ENCODE measurements around the gene KCNH1.
"Not testable (repeated sequence)": the region's sequence is repeated elsewhere in the genome, so short reads cannot be mapped to it uniquely, and the experiment has no call there.

Gene KCNH1

DNA sequence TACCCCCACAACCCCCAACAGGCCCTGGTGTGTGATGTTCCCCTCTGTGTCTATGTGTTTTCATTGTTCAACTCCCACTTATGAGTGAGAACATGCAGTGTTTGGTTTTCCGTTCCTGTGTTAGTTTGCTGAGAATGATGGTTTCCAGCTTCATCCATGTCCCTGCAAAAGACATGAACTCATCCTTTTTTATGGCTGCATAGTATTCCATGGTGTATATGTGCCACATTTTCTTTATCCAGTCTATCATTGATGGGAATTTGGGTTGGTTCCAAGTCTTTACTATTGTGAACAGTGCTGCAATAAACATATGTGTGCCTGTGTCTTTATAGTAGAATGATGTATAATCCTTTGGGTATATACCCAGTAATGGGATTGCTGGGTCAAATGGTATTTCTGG is 122.8 kb downstream of the KCNH1 start:
- not testable (repeated sequence) for DNase-seq (ENCODE audit: low read depth, low spot score)

DNA sequence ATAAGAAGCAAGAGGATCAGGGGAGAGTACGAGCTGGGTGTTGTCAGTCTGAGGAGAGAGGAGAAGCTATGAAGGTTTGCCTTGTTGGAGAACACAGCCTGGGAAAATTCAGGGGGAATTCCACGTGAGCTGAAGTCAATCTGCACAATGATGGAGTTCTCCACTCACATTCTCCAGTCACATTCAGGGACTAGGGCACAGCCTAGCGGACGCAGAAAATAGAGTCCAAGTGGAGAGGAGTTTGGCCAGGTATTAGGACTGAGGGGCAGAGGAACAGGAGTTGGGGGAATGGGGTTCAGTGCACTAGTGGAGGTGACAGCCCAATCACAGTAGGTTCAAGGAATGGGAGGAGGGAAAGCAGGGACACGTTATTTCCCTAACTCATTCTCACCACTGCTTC is 124.0 kb downstream of the KCNH1 start:
- no peak for DNase-seq (ENCODE audit: low read depth, low spot score)

DNA sequence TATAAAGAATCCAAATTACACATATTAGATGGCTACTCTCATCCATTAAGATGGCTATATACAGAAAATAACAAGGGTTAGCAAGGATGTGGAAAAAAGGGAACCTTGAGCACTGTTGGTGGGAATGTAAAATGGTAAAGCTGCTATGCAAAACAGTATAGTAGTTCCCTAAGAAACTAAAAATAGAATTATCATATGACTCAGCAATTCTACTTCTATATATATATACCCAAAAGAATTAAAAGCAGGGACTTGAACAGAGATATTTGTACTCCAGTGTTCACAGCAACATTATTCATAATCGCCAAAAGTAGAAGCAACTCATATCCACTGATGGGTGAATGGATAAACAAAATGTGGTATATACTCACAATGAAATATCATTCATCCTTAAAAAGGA is 126.1 kb downstream of the KCNH1 start:
- no peak for DNase-seq (ENCODE audit: low read depth, low spot score)

DNA sequence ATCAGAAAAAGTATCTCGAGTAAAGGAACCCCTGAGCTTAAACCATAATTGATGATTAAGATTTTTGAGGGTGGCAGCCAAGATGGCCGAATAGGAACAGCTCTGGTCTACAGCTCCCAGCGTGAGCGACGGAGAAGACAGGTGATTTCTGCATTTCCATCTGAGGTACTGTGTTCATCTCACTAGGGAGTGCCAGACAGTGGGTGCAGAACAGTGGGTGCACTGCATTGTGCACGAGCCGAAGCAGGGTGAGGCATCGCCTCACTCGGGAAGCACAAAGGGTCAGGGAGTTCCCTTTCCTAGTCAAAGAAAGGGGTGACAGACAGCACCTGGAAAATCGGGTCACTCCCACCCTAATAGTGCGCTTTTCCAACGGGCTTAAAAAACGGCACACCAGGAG is 138.0 kb downstream of the KCNH1 start:
- not testable (repeated sequence) for DNase-seq (ENCODE audit: low read depth, low spot score)

DNA sequence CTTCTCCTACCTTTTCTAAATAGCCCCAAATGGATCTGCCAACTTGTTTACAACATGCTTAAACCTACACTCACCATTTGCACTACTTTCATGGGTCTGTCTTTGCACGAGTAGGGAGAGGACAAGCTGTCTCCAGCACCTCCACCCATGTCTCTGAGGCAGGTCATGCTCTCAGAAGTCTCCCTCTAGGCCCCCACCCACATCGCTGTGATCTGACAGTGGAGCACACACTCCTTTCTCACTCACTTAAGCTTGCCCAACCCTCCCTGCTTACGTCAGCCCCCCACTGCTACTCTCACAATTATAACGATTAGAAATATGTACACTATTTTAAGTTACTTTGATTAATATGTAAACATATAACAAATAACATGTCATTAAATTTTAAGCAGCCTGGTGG is 141.1 kb downstream of the KCNH1 start:
- DNase-seq (ENCODE audit: low read depth, low spot score) = no peak

DNA sequence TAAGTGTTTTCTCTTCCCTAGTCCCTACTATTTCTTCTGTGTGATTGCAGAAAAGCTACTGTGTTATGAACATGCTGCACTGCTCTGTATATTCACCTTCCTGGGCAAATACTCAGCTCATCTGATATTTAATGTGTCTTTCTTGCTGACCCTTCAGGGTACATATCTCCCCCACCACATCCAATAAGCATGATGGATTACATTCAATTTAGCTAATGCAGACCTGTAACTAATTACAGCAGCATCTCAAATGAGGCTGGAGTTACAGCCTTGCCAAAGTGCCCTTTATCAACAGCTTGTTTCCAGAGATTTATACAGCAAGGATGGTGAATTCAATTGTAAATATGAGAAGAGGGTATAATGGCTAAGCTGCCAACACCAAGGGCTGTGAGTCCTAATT is 144.0 kb downstream of the KCNH1 start:
- DNase-seq (ENCODE audit: low read depth, low spot score) = no peak

DNA sequence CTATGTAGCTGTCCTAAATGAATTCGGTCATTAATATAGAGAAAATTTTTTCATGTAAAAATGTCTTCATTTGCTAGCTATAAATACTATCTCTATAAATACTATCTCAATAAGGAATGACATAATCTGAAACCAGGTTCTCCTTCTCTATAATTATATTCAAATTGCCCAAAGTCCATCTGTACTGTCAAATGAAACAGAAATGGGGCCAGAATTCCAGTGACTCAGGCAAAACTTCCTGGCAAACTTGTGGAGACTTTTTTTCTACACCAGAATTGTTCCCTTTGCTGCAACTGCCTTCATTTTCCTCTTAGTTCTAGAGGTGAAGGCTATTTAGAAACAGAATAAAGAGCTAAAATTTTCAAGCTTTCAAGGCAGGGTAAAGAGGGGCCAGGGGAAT is 152.5 kb downstream of the KCNH1 start:
- no peak for DNase-seq (ENCODE audit: low read depth, low spot score)

DNA sequence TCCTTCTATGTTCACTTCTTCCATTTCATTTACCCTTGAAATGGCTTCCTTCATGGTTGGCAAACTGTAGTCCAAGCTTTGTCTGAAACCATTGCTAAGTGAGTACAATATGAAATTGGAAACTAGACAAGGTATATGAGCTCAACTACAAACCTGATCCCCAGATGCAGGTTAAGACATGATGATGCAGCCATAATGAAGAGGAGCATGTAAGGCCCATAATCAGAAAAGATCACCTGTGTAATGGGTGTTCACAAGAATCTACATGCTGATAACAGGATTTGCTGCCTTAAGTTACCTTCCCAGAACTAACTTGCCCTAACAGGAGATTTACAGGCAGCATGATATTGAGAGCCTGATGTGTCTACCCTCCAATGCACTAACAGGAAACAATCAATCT is 153.9 kb downstream of the KCNH1 start:
- no peak for DNase-seq (ENCODE audit: low read depth, low spot score)

DNA sequence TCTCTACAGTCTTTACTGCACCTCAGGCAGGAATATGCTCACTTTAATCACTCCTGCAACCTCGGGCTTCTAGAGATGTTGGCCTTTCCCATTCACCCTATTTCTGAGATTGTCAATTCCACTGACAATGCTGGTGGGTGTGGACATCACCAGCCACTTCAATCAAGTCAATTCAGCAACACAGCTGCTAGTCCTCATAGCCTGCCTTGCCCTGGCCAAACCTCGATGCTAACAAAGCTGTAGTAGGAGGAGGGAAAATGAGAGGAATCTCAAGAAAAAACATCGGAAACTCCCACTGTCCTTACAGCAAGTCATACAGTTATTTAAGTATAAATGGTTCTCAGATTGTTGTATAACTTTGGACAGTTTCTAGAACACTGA is 155.0 kb downstream of the KCNH1 start:
- no peak for DNase-seq (ENCODE audit: low read depth, low spot score)

DNA sequence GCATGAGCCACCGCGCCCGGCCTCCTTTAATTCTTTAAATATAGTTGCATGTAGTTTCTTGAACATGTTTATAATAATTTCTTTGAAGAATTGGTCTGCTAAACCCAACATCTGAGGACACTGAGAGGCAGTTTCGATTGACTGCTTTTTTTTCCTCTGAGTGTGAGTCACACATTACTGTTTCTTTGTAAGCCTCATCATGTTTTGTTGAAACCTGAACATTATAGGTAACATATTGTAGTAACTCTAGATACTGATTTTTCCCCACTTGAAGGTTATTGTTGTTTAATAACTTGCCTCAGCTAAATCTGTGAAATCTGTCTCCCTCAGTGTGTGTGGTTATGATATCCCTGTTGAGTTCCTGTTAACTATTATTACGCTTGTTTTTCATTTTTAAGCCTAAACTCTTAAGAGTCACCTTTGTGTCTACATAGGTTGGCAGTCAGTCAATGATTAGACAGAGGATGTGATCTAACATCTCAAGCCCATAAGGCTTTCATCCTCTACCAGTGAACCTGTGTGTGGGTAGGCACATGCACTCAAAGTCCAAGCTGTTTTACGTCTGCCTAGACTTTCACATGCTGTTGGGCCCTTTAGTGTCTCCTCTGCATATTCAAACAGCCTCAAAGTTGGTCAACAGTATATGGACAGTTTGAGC is 155.5 kb downstream of the KCNH1 start:
- no peak for DNase-seq (ENCODE audit: low read depth, low spot score)

DNA sequence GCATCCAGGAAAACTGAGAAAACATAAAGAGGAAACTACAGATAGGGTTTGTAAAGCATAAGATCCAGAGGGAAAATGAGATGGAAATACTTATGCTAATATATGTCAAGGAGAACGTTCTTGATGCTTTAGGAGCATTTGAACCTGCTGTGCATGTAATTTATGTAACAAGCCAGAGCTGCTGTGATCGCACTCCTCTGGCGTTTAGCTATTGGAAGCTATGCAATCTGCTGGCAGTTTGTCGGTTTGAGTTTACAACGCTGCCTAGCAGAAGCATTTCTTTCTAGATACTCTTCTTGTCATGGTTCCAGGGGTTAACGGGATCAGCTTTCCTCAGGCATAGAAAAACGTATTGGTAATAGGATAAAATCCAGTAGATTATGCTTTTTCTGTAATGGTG is 182.7 kb downstream of the KCNH1 start:
- no peak for DNase-seq (ENCODE audit: low read depth, low spot score)

DNA sequence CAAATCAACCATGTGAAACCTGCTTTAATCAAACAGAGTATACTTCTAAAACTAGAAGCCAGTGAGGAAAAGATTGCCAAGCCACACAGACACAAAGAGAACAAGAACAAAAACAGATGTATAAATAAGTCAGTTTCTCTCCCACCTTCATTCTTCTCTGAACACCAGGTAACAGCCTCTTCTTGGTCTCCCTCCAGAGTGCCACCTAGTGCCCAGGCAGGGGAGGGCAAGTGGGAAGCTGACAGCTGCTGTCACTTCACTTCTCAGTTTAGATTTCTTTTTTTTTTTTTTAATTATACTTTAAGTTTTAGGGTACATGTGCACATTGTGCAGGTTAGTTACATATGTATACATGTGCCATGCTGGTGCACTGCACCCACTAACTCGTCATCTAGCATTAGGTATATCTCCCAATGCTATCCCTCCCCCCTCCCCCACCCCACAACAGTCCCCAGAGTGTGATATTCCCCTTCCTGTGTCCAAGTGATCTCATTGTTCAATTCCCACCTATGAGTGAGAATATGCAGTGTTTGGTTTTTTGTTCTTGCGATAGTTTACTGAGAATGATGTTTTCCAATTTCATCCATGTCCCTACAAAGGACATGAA is 183.9 kb downstream of the KCNH1 start:
- DNase-seq (ENCODE audit: low read depth, low spot score) = not testable (repeated sequence)

DNA sequence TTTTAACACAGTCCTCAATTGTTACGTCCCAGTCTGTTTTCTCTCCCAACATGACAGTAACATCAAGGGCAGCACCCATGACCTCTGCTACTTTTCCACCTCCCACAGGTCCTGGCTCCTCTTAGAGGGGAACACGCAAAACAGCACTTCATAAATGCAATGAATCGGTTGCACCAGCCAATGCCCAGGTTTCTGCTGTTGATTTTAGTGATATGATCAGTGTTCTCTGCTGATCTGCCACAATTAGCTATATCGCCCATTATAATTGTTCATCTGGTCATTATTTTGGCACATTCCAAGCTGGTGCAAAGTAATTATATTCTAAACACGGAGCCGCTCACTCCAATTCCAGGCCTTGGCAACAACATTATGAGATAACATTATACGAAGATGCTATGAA is 184.5 kb downstream of the KCNH1 start:
- DNase-seq (ENCODE audit: low read depth, low spot score) = no peak

DNA sequence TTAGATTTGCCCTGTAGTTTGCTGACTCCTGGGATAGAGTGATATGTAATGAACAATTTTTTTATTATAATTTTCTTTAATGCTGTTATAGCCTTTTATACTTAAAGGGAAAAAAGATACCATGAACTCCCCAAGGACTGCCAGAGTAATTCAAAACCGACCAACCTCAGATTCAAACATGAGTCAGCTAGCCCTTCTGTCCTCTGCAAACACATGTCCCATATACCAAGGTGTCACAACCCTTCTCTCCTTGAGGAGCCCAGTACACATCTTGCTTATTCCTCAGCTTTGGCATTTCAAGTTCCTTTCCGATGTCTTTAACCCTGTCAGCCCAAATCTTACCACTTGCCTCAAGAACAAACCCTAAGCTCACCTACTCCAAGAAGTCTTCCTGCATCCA is 184.9 kb downstream of the KCNH1 start:
- no peak for DNase-seq (ENCODE audit: low read depth, low spot score)

DNA sequence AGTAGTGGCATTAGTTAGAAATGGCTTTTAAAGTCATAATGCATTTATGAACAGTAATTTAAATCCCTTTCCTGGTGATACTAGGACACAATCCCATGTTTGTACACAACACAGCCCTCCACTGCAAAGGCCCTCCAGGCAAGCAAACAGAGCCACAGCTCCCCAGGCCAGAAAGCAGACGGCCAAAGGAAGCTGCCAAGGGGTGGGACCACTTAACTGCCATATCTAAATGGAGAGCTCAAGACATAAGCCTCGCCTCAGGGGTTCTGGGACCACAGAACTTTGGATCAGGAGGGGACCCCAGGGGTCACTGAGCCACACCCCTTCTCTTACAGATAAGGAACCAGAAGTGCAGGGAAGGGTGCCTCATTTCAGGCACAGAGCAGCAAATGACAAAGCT is 189.7 kb downstream of the KCNH1 start:
- no peak for DNase-seq (ENCODE audit: low read depth, low spot score)

DNA sequence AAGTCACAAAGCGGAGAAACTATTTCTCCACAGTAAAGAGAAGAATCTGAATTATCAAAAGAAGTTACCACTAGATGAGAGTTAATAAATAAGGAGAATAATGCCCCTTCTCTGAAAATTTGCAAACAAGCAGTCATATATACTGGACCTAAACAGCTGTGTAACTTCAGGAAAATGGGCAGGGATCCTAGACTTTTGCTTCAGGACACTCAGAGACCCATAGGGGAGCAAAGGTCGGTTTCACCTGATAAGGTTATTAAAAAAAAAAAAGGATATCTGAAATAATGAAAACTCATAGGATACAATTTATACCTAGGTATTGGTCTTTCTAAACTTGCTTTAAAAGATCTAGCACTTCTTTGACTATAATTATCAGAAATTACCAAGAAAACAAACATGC is 191.4 kb downstream of the KCNH1 start:
- no peak for DNase-seq (ENCODE audit: low read depth, low spot score)

DNA sequence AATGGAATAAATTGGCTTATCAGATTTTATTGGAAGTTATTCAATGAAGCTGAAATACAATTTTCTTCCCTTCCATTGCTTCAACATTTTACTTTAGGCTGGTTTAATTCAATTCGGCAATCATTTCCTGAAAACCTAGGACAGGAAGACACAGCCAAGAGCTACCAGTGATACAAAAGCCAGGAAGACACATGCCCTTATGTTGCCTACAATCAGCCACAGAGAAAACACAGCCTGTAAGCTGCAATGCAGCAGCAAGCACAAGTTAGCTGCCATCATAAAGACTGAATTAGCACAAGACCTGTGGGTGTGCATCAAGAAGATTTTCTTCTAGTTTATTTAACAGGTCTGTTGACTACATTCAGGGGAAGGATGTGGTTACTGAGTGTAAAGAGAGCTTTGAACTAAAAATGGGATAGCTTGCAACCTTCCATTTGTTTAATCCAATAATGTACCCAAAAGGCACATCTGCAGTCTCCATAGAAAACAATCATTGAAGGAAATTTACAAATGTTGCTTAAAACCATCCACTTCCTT is 193.8 kb downstream of the KCNH1 start:
- DNase-seq (ENCODE audit: low read depth, low spot score) = no peak

DNA sequence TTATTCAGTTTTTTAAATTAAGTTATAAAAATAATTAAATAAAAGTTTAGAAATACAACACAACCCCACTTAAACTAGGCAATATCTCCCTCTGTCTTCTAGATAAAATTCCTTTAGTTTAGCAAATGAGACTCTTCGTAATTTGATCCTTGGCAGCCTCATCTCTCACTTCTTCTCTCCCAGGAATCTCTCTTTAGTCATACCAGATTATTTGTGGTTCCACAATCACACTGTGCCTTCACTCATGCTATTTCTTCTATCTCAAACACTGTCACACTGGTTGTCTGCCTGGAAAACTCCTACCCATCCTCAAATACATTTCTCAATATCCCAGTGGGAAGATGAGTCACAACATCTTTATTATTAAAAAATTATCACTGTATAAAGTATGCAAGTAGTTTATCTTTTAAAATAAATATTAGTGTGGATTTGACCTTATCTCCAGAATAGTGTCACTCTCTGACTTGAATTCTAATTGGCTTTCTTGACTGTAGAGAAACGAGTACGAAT is 195.5 kb downstream of the KCNH1 start:
- DNase-seq (ENCODE audit: low read depth, low spot score) = no peak

DNA sequence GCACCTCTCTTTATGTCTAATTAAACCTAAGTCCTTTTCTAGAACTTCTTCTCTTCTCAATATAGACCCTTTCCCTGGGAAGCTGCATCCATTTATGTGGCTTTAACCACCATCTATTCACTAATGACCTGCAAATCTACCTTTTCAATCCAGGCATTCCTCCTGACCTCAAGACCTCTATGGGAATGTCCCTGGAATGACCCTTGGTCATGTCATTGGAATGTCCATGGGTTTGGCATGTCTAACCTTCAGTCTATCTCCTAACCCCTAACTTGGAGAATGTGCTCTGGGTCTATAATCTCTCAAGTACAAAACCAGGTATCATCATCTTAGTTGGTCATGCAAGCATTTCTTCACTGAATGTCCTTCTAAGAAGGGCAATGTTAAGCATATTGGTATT is 196.1 kb downstream of the KCNH1 start:
- no peak for DNase-seq (ENCODE audit: low read depth, low spot score)

DNA sequence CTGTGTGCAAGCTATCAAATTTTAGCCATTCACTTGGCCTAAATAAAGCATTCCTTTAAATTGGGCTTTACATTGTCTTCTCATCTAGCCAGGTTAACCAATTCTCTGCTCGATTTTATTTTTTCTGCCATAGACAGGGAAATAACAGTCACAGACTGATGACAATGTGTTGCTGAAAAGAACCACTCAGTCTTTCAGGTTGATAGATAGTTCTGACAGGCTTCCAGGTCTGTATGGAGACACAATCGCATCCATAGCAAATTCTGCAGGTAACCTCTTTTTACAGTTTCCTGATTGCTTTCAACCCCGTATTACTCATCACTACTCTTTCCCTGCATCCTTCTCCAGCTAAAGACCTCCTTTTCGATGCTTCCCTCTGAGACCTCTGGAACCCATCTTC is 198.0 kb downstream of the KCNH1 start:
- DNase-seq (ENCODE audit: low read depth, low spot score) = no peak

DNA sequence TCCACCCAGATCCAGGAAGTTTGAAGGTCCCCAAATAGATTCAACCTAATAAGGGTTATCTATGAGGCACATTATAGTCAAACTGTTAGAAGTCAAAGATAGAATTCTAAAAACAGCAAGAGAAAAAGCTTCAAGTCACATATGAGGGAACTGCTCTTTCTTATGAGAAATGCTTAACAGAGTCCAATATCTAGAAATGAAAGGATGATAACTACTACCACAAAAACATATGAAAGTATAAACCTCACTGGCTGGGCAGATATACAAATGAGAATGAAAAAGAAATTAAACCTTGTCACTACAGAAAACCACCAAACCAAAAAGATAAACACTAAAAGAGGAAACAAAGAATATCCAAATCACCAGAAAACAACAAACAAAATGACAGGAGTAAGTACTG is 201.8 kb downstream of the KCNH1 start:
- no peak for DNase-seq (ENCODE audit: low read depth, low spot score)

DNA sequence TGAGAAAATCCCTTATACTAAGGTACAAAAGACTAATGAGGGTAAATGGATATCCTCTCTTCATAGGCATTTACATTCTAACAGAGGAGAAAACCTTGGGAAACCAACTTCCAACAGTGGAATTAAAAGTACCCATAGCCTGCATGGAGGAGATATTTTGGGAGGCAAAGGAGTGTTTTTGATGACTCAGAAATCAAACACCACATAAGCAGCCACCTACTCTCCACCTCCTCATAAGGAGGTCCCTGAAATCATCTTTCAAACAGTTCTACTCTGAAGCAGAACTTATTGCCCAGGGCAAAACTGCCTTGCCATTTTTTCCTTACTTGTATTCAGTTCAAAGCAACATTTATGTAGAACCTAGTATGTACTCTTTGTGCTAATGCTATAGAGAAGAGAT is 211.3 kb downstream of the KCNH1 start:
- no peak for DNase-seq (ENCODE audit: low read depth, low spot score)
